BE2C (cell line): ENCODE data around the gene XRCC5.

Experiments
- DNase-seq: peaks from one replicate; pipeline ENCODE4 v3.0.0-alpha.2; 2020
- H3K27me3 ChIP-seq: fragments of 250-450 bp; sonication (Bioruptor Pico); 2 replicates; pipeline ENCODE4 v1.5.1; 2020; ENCODE audit warnings: mild to moderate bottlenecking
- H3K36me3 ChIP-seq: fragments of 250-450 bp; sonication (Bioruptor Pico); 2 replicates; pipeline ENCODE4 v1.5.1; 2020; ENCODE audit warnings: mild to moderate bottlenecking
- H3K4me1 ChIP-seq: fragments of 250-450 bp; sonication (Bioruptor Pico); 2 replicates; pipeline ENCODE4 v1.5.1; 2020
- H3K4me3 ChIP-seq: 2 replicates; pipeline ENCODE4 v1.5.1; 2011; ENCODE audit warnings: low read depth, low read length
- H3K9me3 ChIP-seq: fragments of 250-450 bp; sonication (Bioruptor Pico); 2 replicates; pipeline ENCODE4 v1.5.1; 2020
- CTCF ChIP-seq: IDR thresholded peaks from 2 replicates; pipeline ENCODE4 v1.5.1; 2012; ENCODE audit warnings: mild to moderate bottlenecking, low read depth, low read length

XRCC5 gene

GRCh38 chr2:216161967-216162366 is 52.8 kb downstream of the XRCC5 start:
- Histone ChIP-seq H3K4me1 (no peaks in the 10 kb centered on the region; the same call in 1 of the 2 replicates), H3K4me3 (no peak overlapping the region), H3K36me3 (peaks cover 100% of the 10 kb centered on the region), H3K9me3 (no peaks in the 10 kb centered on the region), H3K27me3 (no peaks in the 10 kb centered on the region)
- TF ChIP-seq CTCF, result no peak
- DNase-seq, result no peak

GRCh38 chr2:216163518-216163917 is 54.4 kb downstream of the XRCC5 start:
- no peaks in the 10 kb centered on the region for H3K9me3 ChIP-seq
- no peaks in the 10 kb centered on the region; the same call in 1 of the 2 replicates for H3K4me1 ChIP-seq
- no peak for DNase-seq
- H3K36me3 ChIP-seq, result peaks cover 100% of the 10 kb centered on the region
- TF ChIP-seq CTCF, result no peak
- no peaks in the 10 kb centered on the region for H3K27me3 ChIP-seq
- no peak overlapping the region for H3K4me3 ChIP-seq

GRCh38 chr2:216164087-216164486 is 54.9 kb downstream of the XRCC5 start:
- DNase-seq, result no peak
- Histone ChIP-seq H3K27me3 (no peaks in the 10 kb centered on the region), H3K9me3 (no peaks in the 10 kb centered on the region), H3K36me3 (peaks cover 100% of the 10 kb centered on the region), H3K4me1 (no peaks in the 10 kb centered on the region; the same call in 1 of the 2 replicates), H3K4me3 (no peak overlapping the region)
- no peak for TF ChIP-seq CTCF

GRCh38 chr2:216164576-216164975 is 55.4 kb downstream of the XRCC5 start:
- DNase-seq, result no peak
- Histone ChIP-seq H3K9me3 (no peaks in the 10 kb centered on the region), H3K4me1 (no peaks in the 10 kb centered on the region; the same call in 1 of the 2 replicates), H3K4me3 (no peak overlapping the region), H3K36me3 (peaks cover 100% of the 10 kb centered on the region), H3K27me3 (no peaks in the 10 kb centered on the region)
- no peak for TF ChIP-seq CTCF

- peaks cover 96% of the 10 kb centered on the region for H3K36me3 ChIP-seq
- H3K9me3 ChIP-seq, result no peaks in the 10 kb centered on the region
- no peak for DNase-seq
- H3K27me3 ChIP-seq, result no peaks in the 10 kb centered on the region
- no peaks in the 10 kb centered on the region; the same call in 1 of the 2 replicates for H3K4me1 ChIP-seq
- H3K4me3 ChIP-seq, result no peak overlapping the region
- no peak for TF ChIP-seq CTCF
Observed at GRCh38 chr2:216165711-216166110, 56.6 kb downstream of the XRCC5 start.

- Histone ChIP-seq H3K4me1 (no peaks in the 10 kb centered on the region; the same call in 1 of the 2 replicates), H3K27me3 (no peaks in the 10 kb centered on the region), H3K9me3 (no peaks in the 10 kb centered on the region), H3K4me3 (no peak overlapping the region), H3K36me3 (peaks cover 93% of the 10 kb centered on the region)
- DNase-seq, result no peak
- TF ChIP-seq CTCF, result no peak
Observed at GRCh38 chr2:216169087-216169486, 59.9 kb downstream of the XRCC5 start.
